Stimulated activated CD8-positive, alpha-beta memory T cell treated with anti-CD3 and anti-CD28 coated beads, Interleukin-7, amount 100 ng/mL, for 1 hour (primary cell): ENCODE results near the gene FBLN2.
A peak's percentile ranks its signal among the peaks of the same experiment; 100 is the strongest.

Experiments
- DNase-seq, 2 donors: peaks; one replicate each; pipeline ENCODE4 v3.0.0-alpha.2; 2020; ENCODE audit warnings: low read depth in 2 of 2

Gene FBLN2

DNA sequence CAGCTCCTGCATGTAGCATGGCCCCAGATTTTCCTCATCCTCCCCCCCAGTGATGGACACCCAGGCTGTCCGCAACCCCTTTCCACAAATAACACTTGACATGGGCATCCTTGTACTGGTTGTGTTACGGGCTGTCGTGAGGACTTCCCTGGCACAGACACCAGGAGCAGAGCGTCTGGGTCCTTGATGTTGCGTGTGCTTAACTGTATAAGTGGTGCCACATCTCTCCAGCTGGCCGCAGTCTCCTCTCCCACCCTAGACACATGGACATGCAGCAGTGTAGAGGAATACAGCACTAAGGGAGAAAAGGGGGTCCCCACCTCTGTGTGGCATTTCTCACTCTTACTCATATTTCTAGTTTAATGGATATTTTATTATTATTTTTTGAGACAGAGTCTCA lies 56.6 kb downstream of the FBLN2 start:
- no peak for DNase-seq

DNA sequence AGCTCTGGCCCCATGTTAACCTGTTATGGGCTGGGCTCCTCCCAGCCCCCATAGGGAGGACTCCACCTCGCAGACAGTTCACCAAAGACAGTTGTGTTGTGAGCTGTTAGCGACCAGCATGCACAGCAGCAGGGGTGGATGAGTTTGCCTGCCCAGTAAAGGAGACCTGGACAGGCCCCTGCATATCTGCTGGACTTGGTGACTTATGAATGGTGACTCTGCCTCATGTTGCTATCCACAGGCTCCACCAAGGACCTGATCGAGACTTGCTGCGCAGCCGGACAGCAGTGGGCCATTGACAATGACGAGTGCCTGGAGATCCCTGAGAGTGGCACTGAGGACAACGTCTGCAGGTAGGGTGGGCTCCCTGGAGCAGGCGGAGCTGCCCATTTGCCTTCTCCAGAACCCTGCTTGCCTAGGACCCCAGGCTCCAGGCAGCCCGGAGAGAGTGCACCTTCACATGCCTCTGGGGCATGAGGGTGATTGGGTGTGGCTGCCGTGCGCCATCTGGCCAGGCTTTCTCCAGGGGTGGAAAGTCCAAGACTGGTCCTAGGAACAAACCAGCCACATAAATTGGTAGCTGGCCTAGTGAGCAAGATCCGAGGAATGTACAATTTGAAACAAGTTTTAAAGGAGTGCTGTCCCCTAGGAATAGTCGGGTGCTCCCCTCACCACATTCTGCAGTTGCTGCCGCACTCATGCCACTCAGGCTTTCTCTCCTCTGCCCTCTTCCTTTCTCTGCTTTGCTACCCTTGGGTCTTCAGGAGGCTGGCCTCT lies 59.1 kb downstream of the FBLN2 start:
- DNase-seq = no peak

DNA sequence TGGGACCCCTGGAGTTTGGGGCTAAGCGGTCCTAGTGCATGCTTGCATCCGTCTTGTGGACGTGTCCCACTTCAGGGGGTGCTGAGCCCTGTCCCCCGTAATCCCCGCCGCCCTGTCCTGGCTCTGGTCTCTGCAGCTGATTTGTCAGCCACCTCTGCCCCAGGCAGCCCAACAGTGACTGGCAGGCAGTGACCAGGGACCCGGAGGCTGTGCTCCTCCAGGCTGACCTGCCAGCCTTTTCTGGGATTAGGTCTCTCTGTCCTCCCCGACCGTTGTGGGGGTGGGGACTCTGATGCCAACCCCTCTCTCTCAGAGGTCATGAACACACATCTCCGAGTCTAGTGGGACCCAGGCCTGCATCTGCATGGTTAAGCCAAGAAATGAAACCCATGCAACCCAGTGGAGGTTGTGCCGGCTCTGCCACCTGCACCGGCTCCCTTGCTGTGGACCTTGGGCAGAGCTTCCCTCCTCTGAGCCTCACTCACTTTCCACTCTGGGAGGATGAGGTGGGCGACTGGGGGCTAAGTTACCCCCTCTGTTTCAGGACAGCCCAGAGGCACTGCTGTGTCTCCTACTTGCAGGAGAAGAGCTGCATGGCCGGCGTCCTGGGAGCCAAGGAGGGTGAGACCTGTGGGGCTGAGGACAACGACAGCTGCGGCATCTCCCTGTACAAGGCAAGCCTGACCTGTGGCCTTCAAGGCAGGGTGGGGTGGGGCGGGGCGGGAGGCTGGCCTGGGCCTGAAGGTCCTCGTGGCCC lies 60.2 kb downstream of the FBLN2 start:
- DNase-seq = no peak

DNA sequence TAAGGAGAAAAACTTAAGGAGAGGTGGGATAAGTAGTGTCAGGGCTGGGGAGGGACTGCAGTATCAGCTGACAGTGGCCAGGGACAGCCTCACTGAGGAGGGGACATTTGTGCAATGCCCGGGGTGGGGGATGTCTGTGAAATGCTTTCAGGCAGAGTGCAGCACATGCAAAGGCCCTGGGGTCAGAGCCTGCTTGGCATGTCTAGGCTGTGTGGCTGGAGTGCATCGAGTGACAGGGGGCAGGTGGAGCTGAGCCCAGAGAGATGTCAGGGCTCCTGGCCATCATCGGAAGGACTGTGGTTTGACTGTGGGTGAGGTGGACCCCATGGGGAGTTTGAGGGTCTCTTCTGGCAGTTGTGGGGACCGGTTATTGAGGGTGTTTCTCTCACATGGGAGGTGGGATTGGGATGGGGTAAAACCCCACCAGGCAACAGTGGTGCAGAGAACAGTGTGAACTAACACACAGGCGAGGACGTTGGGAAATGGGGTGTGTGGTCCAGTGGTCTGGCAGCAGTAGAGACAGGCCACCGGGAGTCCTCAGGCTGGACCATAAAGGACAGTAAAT lies 61.2 kb downstream of the FBLN2 start:
- no peak for DNase-seq

DNA sequence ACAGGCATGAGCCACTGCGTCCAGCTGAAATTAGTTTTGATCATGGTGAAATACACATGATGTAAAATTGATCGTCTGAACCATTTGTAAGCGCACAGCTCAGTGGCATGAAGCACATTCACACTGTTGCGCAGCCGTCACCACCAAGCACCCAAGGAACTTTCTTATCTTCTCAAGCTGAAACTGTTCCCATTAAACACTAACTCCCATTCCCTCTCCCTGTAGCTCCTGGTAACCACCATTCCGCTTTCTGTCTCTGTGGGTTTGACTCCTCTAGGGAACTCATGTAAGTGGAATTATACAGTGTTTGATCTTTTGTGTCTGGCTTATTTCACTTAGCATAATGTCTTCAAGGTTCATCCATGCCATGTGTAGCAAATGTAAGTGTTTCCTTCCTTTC lies 62.3 kb downstream of the FBLN2 start:
- no peak for DNase-seq

DNA sequence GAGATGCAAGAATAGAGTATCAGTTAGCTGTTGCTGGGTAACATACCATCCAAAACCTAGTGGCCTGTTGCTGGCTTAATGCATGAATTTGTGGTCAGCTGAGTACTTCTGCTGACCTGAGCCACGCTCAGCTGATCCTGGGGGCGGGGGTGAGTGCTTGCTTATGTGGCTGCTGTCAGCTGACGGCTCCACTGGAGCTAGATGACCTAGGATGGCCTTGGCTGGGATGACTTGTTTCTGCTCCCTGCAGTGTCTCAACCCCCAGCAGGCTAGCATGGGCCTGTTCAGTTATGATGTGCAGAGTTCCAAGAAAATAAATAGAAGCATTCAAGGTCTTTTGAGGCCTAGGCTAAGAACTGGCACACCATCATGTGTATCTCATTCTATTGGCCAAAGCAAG lies 63.9 kb downstream of the FBLN2 start:
- DNase-seq = no peak

DNA sequence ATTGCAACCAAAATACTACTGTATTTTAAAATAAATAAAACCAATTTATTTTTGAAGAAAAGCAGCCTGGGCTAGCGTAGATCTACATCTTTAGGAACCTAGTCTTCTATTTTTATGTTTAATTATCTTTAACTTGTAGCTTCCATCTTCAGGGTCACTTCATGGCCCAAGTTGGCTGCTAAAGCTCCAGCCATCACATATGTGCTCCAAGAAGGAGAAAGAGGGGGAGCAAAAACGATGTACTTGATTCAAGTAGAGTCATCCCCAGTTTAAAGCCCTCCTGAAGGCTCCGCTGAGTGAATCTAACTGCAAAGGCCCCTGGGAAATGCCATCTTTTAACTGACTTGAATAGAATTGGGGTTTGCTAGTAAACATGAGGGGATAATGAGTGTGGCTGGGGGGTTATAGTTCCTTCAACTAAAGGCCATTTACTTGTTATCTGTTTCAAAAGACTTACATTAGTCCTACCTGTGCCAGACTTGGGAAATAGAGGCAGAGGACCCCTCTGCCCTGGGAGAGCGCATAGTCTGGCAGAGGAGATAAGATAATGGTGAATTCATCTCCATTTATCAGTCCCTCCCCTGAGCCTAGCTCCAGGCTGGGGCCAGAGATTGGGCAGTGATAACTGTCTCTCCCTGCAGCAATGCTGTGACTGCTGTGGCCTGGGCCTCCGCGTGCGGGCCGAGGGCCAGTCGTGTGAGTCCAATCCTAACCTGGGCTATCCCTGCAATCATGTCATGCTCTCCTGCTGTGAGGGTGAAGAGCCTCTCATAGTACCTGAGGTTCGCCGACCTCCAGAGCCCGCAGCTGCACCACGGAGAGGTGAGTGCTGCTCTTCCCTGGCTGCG lies 64.6 kb downstream of the FBLN2 start:
- no peak for DNase-seq

DNA sequence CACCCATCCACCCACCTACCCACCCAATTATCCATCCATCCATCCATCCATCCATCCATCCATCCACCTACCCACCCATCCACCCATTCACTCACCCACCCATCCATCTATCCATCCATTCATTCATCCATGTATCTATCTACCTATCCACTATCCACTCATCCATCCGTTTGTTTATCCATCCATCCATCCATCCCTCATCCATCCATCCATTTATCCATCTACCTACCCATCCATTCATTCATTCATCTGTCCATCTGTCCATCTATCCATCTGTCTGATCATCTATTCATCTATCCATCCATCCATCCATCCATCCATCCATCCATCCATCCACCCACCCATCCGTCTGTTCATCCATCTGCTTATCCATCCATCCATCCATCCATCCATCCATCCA lies 65.7 kb downstream of the FBLN2 start:
- DNase-seq = no peak

DNA sequence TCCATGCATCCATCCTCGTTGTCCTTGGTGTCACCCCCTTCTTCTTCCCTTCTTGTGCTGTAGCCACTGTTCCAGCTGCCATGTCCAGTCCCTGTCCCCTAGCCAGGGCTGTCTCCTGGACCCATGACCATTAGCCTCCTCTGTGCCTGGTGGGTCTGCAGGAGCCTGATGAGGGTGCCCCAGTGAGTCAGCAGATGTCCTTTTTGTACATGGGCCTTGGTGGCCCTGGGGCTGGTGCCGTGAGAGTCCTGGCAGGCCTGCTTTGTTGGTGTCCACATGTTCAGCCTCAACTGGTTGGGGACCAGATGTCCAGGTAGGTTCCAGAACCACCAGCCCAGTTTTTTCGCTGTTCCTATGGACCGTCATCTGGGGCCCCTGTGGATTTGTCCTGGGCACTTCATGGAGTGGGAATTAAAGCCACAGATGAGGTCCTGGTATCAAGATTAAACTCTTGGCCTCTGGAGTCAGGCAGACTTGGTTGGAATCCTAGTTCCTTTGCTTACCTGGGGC lies 66.1 kb downstream of the FBLN2 start:
- no peak for DNase-seq

DNA sequence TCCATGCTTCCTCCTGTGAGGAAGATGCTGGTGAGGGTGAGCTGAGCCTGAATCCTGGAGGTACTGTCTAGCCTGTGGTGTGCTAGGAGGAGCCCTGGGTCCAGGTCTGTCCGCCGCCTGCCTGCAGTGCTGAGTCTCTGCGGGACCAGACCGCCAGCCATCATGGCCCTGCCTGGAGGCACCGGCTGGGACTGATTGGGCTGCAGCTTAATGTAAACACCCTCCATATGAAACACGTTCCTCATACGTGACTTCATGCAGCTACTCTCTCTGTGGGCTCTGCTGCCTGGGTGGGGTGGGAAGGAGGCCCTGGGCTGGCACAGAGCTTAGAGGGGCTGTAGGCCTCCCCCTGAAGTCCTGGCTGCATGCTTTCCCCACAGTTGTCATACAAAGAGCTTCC lies 67.4 kb downstream of the FBLN2 start:
- no peak for DNase-seq

DNA sequence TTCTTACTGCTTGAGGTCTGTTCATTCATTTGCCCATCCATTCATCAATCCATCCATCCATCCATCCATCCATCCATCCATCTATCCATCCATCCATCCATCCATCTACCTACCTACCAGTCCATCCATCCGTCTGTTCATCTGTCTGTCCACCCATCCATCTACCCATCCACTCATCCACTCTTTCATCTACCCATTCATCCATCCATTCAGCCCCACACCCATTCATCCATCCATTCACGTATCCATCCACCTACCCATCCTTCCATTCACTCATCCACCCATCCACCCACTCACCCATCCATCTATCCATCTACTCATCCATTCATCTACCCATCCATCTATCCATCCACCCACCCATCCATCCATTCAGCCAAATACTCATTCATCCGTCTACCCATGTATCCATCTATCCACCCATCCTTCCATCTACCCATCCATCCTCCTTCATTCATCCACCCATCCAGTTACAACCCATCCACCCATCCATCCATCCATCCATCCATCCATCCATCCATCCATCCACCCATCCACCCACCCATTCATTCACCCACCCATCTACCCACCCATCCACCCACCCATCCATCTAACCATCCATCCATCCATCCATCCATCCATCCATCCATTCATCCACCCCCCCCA lies 68.3 kb downstream of the FBLN2 start:
- DNase-seq = no peak

DNA sequence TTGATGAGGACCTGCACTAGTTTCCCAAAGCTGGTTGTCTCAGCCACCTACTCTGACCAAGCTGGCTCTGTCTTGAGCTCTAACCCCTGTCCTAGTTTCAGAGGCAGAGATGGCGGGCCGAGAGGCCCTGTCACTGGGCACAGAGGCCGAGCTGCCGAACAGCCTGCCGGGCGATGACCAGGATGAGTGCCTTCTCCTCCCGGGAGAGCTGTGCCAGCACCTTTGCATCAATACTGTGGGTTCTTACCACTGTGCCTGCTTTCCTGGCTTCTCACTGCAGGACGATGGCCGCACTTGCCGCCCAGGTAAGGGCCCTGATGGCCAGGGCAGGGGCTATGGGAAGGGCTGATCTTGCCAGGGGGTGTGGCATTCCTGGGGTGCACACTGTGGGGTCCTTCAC lies 69.1 kb downstream of the FBLN2 start:
- no peak for DNase-seq

DNA sequence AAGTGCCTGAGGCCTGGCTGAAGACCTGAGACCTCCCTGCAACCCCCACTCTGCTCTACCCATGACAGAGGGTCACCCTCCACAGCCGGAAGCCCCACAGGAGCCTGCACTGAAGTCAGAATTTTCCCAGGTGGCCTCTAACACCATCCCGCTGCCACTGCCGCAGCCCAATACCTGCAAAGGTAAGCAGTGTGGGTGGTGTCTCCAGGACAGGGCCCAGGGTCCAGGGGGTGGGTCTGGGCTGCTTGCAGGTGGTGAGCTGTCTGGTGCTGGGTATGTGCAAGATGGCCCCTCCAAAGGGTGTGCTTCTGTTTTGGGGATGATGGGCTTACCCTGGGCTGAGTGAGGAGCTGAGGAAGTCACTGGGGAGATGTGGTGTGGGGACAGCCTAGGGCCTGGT lies 69.9 kb downstream of the FBLN2 start:
- no peak for DNase-seq

DNA sequence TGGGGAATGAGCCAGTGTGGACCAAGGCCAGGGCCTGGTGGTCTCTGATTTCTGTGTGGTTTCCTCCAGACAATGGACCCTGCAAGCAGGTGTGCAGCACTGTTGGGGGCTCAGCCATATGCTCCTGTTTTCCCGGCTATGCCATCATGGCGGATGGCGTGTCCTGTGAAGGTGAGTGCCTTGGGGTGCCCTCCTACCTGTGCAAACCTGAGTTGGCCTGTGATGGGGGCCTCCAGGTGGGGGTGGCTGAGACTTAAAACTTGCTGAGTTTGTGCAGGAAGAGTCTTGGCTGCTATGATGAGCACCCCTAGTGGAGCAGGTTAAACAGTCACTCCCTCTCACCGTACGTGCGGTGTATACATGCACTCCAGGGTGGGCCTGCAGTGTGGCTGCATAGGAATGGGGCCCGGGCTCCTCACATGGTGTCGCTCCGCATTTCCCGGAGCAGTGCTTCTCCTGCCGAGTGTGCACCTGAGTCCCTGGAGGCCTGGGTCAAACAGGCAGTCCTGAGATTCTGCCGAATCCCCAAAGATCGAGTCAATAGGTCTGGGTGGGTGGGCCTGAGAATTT lies 70.8 kb downstream of the FBLN2 start:
- no peak for DNase-seq

DNA sequence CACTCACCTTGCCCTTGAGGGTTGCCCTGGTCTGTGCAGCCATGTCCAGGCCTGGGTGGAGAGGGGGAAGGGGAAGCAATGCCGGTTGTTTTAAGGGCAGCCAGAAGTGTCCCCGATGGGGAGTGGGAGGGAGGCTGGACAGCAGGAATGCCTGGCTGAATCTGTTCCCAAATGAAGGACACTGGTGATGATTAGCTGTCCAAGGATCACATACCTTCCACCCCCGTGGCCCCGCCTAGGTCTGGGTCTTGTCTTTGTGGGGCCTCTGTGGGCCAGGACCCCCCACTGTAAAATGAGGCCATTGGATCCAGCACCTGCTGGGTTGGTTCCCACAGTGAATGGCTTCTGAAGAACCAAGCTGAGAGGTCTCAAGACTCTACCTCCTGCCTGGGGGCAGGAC lies 71.4 kb downstream of the FBLN2 start:
- DNase-seq = no peak

DNA sequence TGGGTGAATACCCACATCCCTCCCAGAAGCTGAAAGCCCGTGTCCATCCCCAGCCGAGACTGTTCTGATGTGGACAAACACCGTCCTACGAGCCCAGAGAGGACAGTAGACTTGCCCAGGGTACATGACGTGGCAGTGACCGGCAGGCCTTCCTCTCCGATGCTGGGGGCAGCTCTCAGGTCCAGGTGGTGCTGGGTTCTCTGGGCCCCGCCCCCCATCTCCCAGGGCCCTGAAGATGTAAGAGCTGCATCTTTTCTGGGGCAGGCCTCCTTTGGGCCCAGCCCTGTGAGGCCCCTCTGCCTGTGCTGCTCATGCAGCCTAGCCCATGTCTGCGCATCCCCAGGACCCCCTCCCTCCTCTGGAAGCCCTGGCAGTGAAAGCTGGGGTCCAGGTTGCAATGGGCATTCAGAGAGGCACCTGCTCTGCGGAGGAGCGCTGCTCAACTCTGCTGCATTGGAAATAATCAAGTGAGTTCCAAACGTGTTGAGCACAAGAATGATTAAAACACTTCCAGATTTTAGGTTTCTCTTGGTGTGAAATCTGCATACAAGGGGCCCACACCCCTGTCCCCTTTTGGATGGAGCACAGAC lies 71.9 kb downstream of the FBLN2 start:
- DNase-seq = no peak

DNA sequence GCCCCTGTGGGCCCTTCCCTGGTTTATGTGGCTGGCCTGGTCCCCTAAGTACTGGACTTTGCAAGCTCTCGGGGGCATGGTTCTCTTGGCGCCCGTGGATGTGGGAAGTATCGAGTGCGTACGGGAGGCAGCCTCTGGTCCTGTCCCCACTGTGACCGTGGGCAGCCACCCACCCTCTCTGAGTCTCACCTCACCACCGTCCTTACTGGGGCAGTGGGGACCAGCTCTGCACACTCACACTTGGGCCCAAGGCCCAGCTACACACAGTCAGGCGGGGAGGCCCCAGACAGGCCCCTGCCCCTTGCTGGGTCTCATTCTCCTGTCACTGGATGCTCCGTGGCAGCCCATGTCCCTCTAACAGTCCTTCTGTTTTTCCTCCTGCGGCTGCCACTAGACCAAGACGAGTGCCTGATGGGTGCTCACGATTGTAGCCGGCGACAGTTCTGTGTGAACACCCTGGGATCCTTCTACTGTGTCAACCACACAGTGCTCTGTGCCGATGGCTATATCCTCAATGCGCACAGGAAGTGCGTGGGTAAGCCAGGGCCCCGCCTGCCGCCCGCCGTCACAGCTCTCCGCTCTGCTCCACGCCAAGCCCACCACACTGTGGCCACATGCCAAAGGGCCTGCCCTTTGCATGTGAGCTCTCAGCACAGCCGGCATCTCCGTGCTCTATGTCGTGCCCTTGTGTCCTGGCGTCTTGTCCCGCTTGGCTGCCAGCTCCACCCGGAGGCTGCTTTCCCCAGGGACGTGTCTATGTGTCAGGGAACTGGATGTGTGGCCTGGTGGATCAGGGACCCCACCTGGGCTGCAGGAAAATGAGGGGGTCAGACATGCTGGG lies 72.7 kb downstream of the FBLN2 start:
- peak; percentile 8 to 20 for DNase-seq

DNA sequence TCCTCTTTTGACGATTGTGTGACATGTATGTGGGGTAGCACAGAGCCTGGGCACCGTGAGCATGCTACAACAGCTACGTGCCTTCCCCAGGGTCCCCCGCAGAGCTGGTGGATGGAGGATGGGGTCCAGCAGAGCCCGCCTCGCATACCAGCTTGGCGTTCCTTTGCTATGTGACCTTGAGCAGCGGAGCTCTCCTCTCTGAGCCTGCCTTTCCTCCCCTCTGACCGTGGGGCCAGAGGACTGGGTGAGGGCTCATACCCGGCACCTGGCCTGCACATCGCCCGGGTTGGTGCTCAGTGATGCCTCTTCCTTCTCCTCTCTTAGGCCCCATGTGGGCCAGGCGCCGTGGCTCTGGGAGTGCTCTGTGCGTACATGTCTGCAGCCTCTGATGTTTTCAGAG lies 73.4 kb downstream of the FBLN2 start:
- no peak for DNase-seq

DNA sequence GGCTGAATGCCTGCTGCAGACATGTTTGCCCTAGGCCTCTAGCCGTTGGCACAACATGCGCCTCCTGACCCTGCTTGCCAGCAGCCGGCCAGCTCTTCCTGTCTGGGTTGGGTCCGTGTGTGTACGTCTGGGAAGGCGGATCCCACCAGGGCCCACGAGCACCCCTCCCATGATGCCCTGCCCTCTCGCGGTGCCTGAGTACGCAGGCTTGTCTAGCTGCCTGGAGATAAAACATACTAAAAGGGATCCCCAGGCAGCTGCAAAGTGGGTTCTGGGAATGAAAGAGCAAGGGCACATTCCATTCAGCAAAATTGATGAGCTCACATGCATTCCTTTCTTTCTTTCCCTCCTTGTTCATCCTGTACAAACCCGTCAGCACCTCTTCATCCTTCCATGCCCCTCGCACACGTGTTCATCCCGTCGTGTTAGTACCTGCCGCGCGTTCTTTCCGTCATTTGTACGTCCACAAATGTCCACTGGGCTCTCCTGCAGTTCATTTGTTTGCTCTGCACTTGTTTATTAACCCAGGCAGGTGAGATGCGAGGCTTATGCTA lies 74.3 kb downstream of the FBLN2 start:
- no peak for DNase-seq

DNA sequence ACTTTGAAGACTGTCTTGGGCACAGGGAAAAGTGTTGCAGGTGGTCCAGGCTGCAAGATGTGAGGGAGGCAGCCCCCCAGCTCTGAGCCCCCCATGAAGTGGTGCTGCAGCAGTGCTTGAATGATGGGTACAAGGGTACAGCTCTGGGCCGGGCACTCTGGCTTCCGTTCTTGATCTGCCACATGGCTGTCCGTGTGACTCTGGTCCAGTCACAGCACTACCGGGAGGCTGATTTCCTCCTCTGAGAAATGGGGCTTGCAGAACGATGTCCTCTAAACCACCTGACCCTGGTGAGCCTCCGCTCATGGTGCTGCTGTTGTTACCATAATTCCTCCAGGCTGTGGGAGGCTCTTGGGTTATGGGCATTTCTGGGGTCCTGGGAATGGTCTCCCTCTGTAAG lies 75.1 kb downstream of the FBLN2 start:
- DNase-seq = no peak
